Activated CD8-positive, alpha-beta T cell treated with anti-CD3 and anti-CD28 coated beads for 36 hours (primary cell): ENCODE data around the gene ENAH. TPM values are rescaled to one million over a fixed set of nuclear protein-coding genes. Genes with fewer than 3 reads are reported as not detected.

ENCODE experiments used
- ATAC-seq: fragments of 200-7000 bp; cut with Tn5 transposase; one replicate; pipeline ENCODE4 v1.10.0; 2021; ENCODE audit warnings: mild to moderate bottlenecking, moderate library complexity
- CTCF ChIA-PET: fragments of 350-600 bp; sonication (Branson Sonifier 250); formaldehyde crosslinking; loops from one replicate; lab custom pipeline; 2021; ENCODE audit warnings: antibody characterized with exemption; lab: Charles Lee
- POLR2A ChIA-PET: fragments of 350-600 bp; sonication (Branson Sonifier 250); formaldehyde crosslinking; loops from one replicate; lab custom pipeline; 2021; ENCODE audit warnings: antibody characterized with exemption; lab: Charles Lee
- DNase-seq: peaks from one replicate; pipeline ENCODE4 v3.0.0-alpha.2; 2020
- H3K27ac Mint-ChIP-seq: one replicate; pipeline ENCODE4 v1.8.0; 2021; ENCODE audit warnings: mild to moderate bottlenecking, mixed read lengths
- H3K27me3 Mint-ChIP-seq: one replicate; pipeline ENCODE4 v1.8.0; 2021; ENCODE audit warnings: mixed read lengths
- H3K36me3 Mint-ChIP-seq: one replicate; pipeline ENCODE4 v1.8.0; 2021; ENCODE audit warnings: low read depth, mixed read lengths
- H3K4me1 Mint-ChIP-seq: one replicate; pipeline ENCODE4 v1.8.0; 2021; ENCODE audit warnings: low read depth, mixed read lengths
- H3K4me3 Mint-ChIP-seq: one replicate; pipeline ENCODE4 v1.8.0; 2021; ENCODE audit warnings: mild to moderate bottlenecking, moderate library complexity, mixed read lengths
- H3K9me3 Mint-ChIP-seq: one replicate; pipeline ENCODE4 v1.8.0; 2021; ENCODE audit warnings: mixed read lengths
- intact Hi-C: fragments of 100-400 bp; cut with micrococcal nuclease; formaldehyde crosslinking; loops from one replicate; pipeline ENCODE4 v1.10.0; 2022
- total RNA-seq, 2 experiments: library from RNA; stranded (reverse); gene quantifications; one replicate each; pipeline ENCODE4 v1.2.3, GENCODE V29; 2021
- TF ChIP-seq, protein P1 (sequence below): fragments of 200-600 bp; IDR thresholded peaks from one replicate; pipeline ENCODE4 v1.8.0; 2022; ENCODE audit warnings: antibody characterized with exemption, mild to moderate bottlenecking

The ENAH gene
- total RNA-seq, 2 experiments from 2014 or later = 0.51 to 0.65 TPM

DNA sequence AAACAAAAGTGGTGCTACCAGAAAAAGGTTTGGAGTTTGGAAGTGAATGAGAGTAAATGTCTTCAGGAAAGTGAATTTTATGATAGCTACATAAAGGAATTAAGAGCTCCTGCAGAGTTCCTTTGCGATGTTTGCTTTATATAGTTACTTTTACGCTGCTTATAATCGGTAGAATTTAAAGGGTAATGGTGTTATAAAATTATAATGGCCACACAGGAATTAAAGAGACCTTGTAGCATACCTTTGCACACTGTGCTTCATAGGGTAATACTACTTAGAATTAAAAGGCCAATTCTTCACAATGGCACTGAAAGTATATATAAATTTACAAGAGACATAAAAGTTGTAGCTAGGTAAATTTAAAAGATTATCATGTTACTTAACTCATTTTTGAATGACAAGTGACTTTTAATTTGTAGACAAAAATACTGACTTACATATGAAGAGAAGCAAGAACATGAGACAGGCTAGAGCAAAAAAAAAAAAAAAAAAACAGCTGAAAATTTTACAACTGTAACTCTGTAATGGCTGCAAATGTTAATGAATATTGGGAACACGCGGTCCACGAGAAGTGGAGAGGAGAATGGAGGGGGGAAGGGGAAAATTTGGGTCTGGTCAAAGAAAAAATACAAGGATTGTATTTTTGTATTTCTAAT, 159.2 kb downstream of the ENAH start:
- no peak for ATAC-seq
- Mint-ChIP-seq H3K4me3 (no peak overlapping the region), H3K36me3 (no peaks in the 10 kb centered on the region), H3K4me1 (peaks cover 10% of the 10 kb centered on the region), H3K27me3 (peaks cover 1% of the 10 kb centered on the region), H3K27ac (no peak overlapping the region), H3K9me3 (no peaks in the 10 kb centered on the region)
- intact Hi-C loops = no loop called here
- DNase-seq = no peak
- TF ChIP-seq, protein P1, sequence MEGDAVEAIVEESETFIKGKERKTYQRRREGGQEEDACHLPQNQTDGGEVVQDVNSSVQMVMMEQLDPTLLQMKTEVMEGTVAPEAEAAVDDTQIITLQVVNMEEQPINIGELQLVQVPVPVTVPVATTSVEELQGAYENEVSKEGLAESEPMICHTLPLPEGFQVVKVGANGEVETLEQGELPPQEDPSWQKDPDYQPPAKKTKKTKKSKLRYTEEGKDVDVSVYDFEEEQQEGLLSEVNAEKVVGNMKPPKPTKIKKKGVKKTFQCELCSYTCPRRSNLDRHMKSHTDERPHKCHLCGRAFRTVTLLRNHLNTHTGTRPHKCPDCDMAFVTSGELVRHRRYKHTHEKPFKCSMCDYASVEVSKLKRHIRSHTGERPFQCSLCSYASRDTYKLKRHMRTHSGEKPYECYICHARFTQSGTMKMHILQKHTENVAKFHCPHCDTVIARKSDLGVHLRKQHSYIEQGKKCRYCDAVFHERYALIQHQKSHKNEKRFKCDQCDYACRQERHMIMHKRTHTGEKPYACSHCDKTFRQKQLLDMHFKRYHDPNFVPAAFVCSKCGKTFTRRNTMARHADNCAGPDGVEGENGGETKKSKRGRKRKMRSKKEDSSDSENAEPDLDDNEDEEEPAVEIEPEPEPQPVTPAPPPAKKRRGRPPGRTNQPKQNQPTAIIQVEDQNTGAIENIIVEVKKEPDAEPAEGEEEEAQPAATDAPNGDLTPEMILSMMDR = no peak
- POLR2A ChIA-PET = no interaction called here
- CTCF ChIA-PET = interaction anchor here (1.0 to 2.5 kb wide), 2 partner anchors 12 to 19 kb away, joined by 5 to 14 read pairs; no protein-coding TSS in a partner anchor

GRCh38 chr1:225488676-225489075, 164.2 kb downstream of the ENAH start:
- H3K36me3 Mint-ChIP-seq = no peaks in the 10 kb centered on the region

DNA sequence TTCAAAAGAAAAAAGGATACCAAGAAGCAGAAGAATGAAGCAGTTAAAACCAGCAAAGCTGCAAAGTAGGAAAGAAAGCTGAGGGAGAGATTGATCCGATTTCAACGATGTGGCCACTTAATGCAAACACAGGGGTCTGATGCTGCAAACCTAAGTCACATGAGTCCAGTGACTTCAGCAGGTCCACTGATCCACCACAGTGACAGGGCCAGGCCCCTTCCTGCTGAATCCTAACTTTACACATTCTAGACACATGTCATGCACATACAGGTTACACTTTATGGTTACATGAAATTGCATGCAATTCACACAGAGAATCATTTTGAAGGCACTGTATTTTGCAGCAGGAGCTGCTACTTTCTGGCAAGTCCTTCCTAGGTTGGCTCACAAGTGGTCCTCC, 166.1 kb downstream of the ENAH start:
- Mint-ChIP-seq H3K4me1 (no peaks in the 10 kb centered on the region), H3K4me3 (no peak overlapping the region), H3K27me3 (no peaks in the 10 kb centered on the region), H3K36me3 (no peaks in the 10 kb centered on the region), H3K9me3 (no peaks in the 10 kb centered on the region), H3K27ac (no peak overlapping the region)
- no peak for DNase-seq
- no peak for ATAC-seq
- POLR2A ChIA-PET = no interaction called here
- CTCF ChIA-PET = interaction anchor here (1.4 to 6.2 kb wide), 3 partner anchors 12 to 501 kb away, joined by 3 to 51 read pairs (median 4); no protein-coding TSS in a partner anchor
- intact Hi-C loops = no loop called here
- TF ChIP-seq, protein P1 = no peak

More at GRCh38 chr1:225488676-225489075, 164.2 kb downstream of the ENAH start:
- ATAC-seq = no peak
- ChIA-PET CTCF (interaction anchor here (0.7 kb wide), 1 partner anchor 62 kb away, joined by 3 read pairs; no protein-coding TSS in a partner anchor), POLR2A (interaction anchor here (0.9 kb wide), 1 partner anchor 16 kb away, joined by 4 read pairs; no protein-coding TSS in a partner anchor)
- intact Hi-C loops = no loop called here
- H3K27ac Mint-ChIP-seq = no peak overlapping the region
- DNase-seq = no peak
- H3K27me3 Mint-ChIP-seq = no peaks in the 10 kb centered on the region
- TF ChIP-seq, protein P1 = no peak
- no peak overlapping the region for H3K4me3 Mint-ChIP-seq
- no peaks in the 10 kb centered on the region for H3K9me3 Mint-ChIP-seq
- no peaks in the 10 kb centered on the region for H3K4me1 Mint-ChIP-seq

- H3K27ac Mint-ChIP-seq = no peak overlapping the region
- POLR2A ChIA-PET = interaction anchor here (1.2 kb wide), 1 partner anchor 21 kb away, joined by 3 read pairs; no protein-coding TSS in a partner anchor
- no peaks in the 10 kb centered on the region for H3K27me3 Mint-ChIP-seq
Measured at GRCh38 chr1:225485991-225486530, 166.9 kb downstream of the ENAH start.

More at GRCh38 chr1:225485991-225486530, 166.9 kb downstream of the ENAH start:
- Mint-ChIP-seq H3K36me3 (no peaks in the 10 kb centered on the region), H3K9me3 (no peaks in the 10 kb centered on the region), H3K4me1 (no peaks in the 10 kb centered on the region), H3K4me3 (no peak overlapping the region)
- CTCF ChIA-PET = interaction anchor here (1.4 to 6.2 kb wide), 5 partner anchors 11 to 501 kb away, joined by 3 to 51 read pairs (median 4); no protein-coding TSS in a partner anchor
- TF ChIP-seq, protein P1 = no peak
- no peak for ATAC-seq
- DNase-seq = no peak
- intact Hi-C loops = no loop called here
